K562 (cell line): ENCODE results near the gene ZNF620. TPM values are rescaled to one million over a fixed set of nuclear protein-coding genes. Genes with fewer than 3 reads are reported as not detected.

Experiments used
- GATAD2B ChIP-seq: fragments of 450-650 bp; IDR thresholded peaks from 2 replicates; pipeline ENCODE4 v1.6.1; 2017; ENCODE audit warnings: mild to moderate bottlenecking, borderline replicate concordance
- ZNF174 ChIP-seq: fragments of 250-450 bp; sonication (Bioruptor Pico); IDR thresholded peaks from 2 replicates; pipeline ENCODE4 v1.4.0; 2020; ENCODE audit warnings: mild to moderate bottlenecking
- ZNF766 ChIP-seq: fragments of 200-800 bp; sonication (Bioruptor generic); conservative IDR thresholded peaks from 2 replicates; pipeline ENCODE4 v1.6.1; 2016; ENCODE audit warnings: missing genetic modification characterization, missing compliant biosample characterization
- polyA plus RNA-seq, 8 experiments: library from polyadenylated mRNA; depleted of rRNA in 4 of 8; stranded (reverse) in 5 of 8; unstranded in 3 of 8; fragments of >200 nt; fragmentation: Nextera tagmentation in 2 of 8; fragmentation: Illumina TruSeq in 1 of 8; extraction: Ambion mirVana in 2 of 8; extraction: Trizol in 1 of 8; gene quantifications; 2 replicates each; pipeline versions ENCODE4 v1.2.1 to v1.2.3, GENCODE V29; 2011 to 2014; ENCODE audit warnings: inconsistent platforms in 1 of 8, missing spikeins in 1 of 8
- total RNA-seq, 7 experiments: library from RNA; depleted of rRNA in 6 of 7; stranded (reverse); fragments of >200 nt in 6 of 7; fragmentation: Illumina TruSeq in 2 of 7; extraction: Trizol in 2 of 7; gene quantifications; 2 replicates each; pipeline versions ENCODE4 v1.2.1 to v1.2.3, GENCODE V29; 2011 to 2021; ENCODE audit warnings: low replicate concordance in 1 of 7
- TF ChIP-seq, protein P1 (sequence below): fragments of 450-650 bp; formaldehyde crosslinking; IDR thresholded peaks from 2 replicates; pipeline ENCODE4 v1.4.0; 2020; ENCODE audit warnings: mild to moderate bottlenecking, moderate library complexity
- TF ChIP-seq, protein P2 (sequence below), 2 experiments: fragments of 450-650 bp; formaldehyde crosslinking in 1 of 2; IDR thresholded peaks; 2 replicates each; pipeline versions ENCODE4 v1.4.0 to v1.6.1; 2014 to 2020; ENCODE audit warnings: mild to moderate bottlenecking in 2 of 2, borderline replicate concordance in 1 of 2, low read depth in 1 of 2
- TF ChIP-seq, protein P3 (sequence below): fragments of 200-800 bp; sonication (Bioruptor generic); IDR thresholded peaks from 2 replicates; pipeline ENCODE4 v1.6.1; 2016; ENCODE audit warnings: missing genetic modification characterization, missing compliant biosample characterization
- TF ChIP-seq, protein P4 (sequence below): fragments of 250-450 bp; sonication (Bioruptor Pico); IDR thresholded peaks from 2 replicates; pipeline ENCODE4 v1.5.0; 2021
- TF ChIP-seq, protein P5 (sequence below): fragments of 250-450 bp; sonication (Bioruptor Pico); IDR thresholded peaks from 2 replicates; pipeline ENCODE4 v1.8.0; 2022; ENCODE audit warnings: inconsistent platforms, mild to moderate bottlenecking, moderate library complexity, borderline replicate concordance

The ZNF620 gene
- total and polyA plus RNA-seq, 9 of the 15 experiments (the other 6 are each of a cell fraction or from before 2014, with no cell fraction given) = 1.2 to 5.5 (median 3.3) TPM

GRCh38 chr3:40456279-40456939, 49.4 kb upstream of the ZNF620 start (continued):
- TF ChIP-seq, protein P1, sequence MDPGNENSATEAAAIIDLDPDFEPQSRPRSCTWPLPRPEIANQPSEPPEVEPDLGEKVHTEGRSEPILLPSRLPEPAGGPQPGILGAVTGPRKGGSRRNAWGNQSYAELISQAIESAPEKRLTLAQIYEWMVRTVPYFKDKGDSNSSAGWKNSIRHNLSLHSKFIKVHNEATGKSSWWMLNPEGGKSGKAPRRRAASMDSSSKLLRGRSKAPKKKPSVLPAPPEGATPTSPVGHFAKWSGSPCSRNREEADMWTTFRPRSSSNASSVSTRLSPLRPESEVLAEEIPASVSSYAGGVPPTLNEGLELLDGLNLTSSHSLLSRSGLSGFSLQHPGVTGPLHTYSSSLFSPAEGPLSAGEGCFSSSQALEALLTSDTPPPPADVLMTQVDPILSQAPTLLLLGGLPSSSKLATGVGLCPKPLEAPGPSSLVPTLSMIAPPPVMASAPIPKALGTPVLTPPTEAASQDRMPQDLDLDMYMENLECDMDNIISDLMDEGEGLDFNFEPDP (CRISPR knock-in tag) = no peak
- peak; percentile 38; the same call in 1 of the 2 replicates for TF ChIP-seq GATAD2B
- TF ChIP-seq ZNF766 (CRISPR knock-in tag) = no peak
- TF ChIP-seq, protein P2, sequence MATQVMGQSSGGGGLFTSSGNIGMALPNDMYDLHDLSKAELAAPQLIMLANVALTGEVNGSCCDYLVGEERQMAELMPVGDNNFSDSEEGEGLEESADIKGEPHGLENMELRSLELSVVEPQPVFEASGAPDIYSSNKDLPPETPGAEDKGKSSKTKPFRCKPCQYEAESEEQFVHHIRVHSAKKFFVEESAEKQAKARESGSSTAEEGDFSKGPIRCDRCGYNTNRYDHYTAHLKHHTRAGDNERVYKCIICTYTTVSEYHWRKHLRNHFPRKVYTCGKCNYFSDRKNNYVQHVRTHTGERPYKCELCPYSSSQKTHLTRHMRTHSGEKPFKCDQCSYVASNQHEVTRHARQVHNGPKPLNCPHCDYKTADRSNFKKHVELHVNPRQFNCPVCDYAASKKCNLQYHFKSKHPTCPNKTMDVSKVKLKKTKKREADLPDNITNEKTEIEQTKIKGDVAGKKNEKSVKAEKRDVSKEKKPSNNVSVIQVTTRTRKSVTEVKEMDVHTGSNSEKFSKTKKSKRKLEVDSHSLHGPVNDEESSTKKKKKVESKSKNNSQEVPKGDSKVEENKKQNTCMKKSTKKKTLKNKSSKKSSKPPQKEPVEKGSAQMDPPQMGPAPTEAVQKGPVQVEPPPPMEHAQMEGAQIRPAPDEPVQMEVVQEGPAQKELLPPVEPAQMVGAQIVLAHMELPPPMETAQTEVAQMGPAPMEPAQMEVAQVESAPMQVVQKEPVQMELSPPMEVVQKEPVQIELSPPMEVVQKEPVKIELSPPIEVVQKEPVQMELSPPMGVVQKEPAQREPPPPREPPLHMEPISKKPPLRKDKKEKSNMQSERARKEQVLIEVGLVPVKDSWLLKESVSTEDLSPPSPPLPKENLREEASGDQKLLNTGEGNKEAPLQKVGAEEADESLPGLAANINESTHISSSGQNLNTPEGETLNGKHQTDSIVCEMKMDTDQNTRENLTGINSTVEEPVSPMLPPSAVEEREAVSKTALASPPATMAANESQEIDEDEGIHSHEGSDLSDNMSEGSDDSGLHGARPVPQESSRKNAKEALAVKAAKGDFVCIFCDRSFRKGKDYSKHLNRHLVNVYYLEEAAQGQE (IDR thresholded peaks at IDR 0.05; ENCODE audit: borderline replicate concordance) = no peak
- TF ChIP-seq, protein P2 (CRISPR knock-in tag; IDR thresholded peaks at IDR 0.05; ENCODE audit: low read depth) = no peak
- TF ChIP-seq, protein P3, sequence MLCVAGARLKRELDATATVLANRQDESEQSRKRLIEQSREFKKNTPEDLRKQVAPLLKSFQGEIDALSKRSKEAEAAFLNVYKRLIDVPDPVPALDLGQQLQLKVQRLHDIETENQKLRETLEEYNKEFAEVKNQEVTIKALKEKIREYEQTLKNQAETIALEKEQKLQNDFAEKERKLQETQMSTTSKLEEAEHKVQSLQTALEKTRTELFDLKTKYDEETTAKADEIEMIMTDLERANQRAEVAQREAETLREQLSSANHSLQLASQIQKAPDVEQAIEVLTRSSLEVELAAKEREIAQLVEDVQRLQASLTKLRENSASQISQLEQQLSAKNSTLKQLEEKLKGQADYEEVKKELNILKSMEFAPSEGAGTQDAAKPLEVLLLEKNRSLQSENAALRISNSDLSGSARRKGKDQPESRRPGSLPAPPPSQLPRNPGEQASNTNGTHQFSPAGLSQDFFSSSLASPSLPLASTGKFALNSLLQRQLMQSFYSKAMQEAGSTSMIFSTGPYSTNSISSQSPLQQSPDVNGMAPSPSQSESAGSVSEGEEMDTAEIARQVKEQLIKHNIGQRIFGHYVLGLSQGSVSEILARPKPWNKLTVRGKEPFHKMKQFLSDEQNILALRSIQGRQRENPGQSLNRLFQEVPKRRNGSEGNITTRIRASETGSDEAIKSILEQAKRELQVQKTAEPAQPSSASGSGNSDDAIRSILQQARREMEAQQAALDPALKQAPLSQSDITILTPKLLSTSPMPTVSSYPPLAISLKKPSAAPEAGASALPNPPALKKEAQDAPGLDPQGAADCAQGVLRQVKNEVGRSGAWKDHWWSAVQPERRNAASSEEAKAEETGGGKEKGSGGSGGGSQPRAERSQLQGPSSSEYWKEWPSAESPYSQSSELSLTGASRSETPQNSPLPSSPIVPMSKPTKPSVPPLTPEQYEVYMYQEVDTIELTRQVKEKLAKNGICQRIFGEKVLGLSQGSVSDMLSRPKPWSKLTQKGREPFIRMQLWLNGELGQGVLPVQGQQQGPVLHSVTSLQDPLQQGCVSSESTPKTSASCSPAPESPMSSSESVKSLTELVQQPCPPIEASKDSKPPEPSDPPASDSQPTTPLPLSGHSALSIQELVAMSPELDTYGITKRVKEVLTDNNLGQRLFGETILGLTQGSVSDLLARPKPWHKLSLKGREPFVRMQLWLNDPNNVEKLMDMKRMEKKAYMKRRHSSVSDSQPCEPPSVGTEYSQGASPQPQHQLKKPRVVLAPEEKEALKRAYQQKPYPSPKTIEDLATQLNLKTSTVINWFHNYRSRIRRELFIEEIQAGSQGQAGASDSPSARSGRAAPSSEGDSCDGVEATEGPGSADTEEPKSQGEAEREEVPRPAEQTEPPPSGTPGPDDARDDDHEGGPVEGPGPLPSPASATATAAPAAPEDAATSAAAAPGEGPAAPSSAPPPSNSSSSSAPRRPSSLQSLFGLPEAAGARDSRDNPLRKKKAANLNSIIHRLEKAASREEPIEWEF (CRISPR knock-in tag) = no peak
- TF ChIP-seq ZNF174 (CRISPR knock-in tag) = no peak
- TF ChIP-seq, protein P4, sequence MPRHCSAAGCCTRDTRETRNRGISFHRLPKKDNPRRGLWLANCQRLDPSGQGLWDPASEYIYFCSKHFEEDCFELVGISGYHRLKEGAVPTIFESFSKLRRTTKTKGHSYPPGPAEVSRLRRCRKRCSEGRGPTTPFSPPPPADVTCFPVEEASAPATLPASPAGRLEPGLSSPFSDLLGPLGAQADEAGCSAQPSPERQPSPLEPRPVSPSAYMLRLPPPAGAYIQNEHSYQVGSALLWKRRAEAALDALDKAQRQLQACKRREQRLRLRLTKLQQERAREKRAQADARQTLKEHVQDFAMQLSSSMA (CRISPR knock-in tag) = no peak
- TF ChIP-seq, protein P5, sequence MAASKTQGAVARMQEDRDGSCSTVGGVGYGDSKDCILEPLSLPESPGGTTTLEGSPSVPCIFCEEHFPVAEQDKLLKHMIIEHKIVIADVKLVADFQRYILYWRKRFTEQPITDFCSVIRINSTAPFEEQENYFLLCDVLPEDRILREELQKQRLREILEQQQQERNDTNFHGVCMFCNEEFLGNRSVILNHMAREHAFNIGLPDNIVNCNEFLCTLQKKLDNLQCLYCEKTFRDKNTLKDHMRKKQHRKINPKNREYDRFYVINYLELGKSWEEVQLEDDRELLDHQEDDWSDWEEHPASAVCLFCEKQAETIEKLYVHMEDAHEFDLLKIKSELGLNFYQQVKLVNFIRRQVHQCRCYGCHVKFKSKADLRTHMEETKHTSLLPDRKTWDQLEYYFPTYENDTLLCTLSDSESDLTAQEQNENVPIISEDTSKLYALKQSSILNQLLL (CRISPR knock-in tag) = no peak
